ENCODE data around the gene BARX1.

Gene BARX1

DNA sequence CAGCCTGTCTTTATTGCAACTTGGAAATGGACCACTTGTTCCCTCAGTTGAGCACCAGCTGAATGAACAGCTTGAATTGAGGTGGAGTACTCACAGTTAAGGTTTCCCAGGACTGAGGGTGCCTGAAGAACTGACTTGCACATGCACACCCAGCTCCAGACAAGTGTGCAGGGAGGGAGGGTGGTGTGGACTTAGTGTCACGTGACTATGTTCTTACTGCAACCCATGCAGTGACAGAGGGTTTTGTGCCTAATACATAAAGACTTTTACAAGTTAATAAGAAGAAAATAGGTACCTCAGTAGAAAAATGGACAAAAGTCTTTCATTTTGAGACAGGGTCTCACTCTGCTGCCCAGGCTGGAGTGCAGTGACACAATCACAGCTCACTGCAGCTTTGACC is 18.0 kb downstream of the BARX1 start:
- no peak for TF ChIP-seq POLR2A (IDR thresholded peaks at IDR 0.05; ENCODE audit: low read depth, low read length)
- FAIRE-seq, result no peak

DNA sequence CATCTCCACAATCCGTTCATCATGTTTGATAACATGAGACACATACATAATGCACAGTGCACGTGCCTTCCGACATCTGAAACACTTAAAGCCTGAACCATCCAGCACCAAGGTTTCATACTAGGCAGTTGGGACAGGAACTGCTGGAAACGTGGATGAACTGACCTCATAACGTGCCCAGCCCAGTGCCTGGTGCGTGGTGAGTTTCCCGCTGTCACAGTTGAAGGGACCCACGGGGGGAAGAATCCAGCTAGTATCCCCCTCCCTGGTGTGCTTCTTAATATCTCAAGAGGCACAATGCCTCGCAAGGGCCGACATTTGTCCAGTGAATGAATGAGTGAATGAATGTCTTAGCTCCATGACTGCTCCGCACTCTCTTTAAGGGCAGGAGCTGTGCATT is 23.2 kb downstream of the BARX1 start:
- no peak for FAIRE-seq
- TF ChIP-seq POLR2A (IDR thresholded peaks at IDR 0.05; ENCODE audit: low read depth, low read length), result no peak
- DNase-seq (ENCODE audit: insufficient read length, low spot score), result no peak

More for the DNA sequence above, 18.0 kb downstream of the BARX1 start:
- no peak for DNase-seq (ENCODE audit: insufficient read length, low spot score)

DNA sequence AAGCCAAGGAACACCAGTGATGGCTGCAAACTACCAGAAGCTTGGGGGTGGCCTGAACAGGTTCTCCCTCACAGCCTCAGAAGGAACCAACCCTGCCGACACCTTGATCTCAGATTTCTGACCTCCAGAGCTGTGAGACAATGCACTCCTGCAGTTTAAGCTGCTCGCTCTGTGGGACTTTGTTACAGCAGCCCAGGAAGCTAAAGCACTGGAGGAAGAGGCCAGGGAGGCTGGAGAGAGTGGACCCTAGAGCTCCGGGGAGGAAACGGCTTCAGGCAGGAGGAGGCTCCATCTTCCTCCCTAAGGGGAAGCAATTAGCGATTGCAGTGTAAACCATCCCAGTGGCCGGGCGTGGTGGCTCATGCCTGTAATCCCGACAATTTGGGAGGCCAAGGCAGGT is 25.1 kb downstream of the BARX1 start:
- TF ChIP-seq POLR2A (IDR thresholded peaks at IDR 0.05; ENCODE audit: low read depth, low read length), result no peak
- DNase-seq (ENCODE audit: insufficient read length, low spot score), result no peak
- FAIRE-seq, result no peak

DNA sequence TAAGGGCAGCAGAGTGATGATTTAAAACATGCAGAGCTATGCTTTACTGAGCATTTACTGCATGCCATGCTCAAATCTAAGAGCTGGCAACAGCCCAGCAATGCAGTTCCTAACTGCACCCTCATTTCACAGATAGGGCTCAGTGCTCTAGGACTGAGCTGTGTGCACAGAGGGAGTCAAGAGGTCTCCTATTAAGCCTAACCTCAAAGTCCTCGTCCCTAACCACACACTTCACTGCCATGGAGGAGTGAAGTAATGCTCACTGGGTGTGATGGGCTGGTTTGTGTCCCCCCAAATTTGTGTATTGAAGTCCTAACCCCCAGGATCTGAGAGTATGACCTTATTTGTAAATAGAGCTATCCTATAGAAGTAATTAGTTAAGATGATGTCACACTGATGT is 25.9 kb downstream of the BARX1 start:
- DNase-seq (ENCODE audit: insufficient read length, low spot score) (no peak), FAIRE-seq (no peak)
- no peak for TF ChIP-seq POLR2A (IDR thresholded peaks at IDR 0.05; ENCODE audit: low read depth, low read length)

DNA sequence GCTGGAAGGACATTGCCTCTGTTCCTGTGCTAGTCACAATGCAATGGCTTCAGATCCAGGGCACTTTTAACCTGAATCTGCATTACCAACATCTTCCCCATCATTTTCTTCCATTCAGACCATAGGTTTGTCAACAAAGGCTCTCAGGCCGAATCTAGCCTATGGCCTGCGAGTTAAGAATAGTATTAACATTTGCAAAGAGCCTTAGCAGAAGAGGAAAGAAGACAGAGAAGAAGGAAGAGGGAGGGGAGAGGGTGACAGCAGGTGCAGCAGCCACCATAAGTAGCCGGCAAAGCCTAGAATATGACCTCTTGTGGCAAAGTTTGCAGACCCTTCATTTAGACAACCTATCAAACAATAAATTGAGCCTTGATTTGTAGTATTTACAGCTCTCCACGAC is 32.6 kb downstream of the BARX1 start:
- no peak for TF ChIP-seq POLR2A (IDR thresholded peaks at IDR 0.05; ENCODE audit: low read depth, low read length)
- no peak for FAIRE-seq
- DNase-seq (ENCODE audit: insufficient read length, low spot score), result no peak

DNA sequence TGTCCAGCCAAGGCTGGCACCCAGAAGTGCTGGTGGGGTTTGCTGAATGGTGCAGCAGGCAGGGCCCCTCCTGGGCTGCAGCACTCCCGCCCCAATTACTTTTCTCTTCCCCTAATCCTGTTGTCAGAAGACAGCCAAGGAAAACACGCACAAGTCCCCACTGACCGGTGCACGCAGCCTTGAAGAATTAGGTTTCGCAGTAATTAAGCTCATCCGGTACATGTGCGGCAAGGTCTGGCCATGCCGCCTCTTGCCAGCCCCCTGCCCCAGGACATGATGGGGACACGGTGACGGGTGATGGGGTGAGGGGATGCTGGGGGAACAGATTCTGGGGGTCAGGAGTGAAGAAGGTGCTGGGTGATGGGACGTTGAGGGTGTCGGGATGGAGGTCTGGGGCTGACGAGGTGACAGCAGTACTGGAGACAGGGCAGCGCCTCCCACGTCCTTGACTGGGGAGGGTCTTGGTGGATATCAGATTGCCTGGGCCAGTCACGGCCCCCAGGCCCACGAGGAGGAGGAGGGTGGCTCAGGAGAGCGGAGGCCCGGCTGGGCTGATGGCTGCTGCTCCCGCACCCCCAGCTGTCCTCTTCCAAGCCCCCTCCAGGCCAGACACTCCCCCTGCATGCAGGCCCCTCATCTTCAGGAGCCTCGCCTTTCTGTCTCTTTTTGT is 34.9 kb downstream of the BARX1 start:
- FAIRE-seq (no peak), DNase-seq (ENCODE audit: insufficient read length, low spot score) (no peak)
- no peak for TF ChIP-seq POLR2A (IDR thresholded peaks at IDR 0.05; ENCODE audit: low read depth, low read length)

DNA sequence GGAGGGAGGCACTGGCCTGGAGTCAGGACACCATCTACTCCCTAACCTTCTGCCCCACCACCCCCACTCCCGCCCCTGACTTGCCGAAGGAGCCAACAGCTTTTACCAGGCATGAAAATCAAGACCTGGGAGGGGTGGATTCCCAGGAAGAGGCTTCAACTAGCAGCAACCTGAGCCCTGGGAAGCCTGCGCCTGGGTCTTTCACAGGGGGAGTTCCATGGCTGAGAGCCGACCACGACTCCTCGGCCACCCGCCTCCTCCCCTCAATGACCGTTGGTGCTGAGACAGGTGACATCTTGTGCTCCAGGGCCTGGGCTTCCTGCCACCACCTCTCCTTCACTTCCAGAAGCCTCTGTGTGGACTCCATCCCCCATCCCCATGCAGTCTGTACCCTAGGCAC is 37.1 kb downstream of the BARX1 start:
- no peak for FAIRE-seq
- TF ChIP-seq POLR2A (IDR thresholded peaks at IDR 0.05; ENCODE audit: low read depth, low read length), result no peak
- no peak for DNase-seq (ENCODE audit: insufficient read length, low spot score)

DNA sequence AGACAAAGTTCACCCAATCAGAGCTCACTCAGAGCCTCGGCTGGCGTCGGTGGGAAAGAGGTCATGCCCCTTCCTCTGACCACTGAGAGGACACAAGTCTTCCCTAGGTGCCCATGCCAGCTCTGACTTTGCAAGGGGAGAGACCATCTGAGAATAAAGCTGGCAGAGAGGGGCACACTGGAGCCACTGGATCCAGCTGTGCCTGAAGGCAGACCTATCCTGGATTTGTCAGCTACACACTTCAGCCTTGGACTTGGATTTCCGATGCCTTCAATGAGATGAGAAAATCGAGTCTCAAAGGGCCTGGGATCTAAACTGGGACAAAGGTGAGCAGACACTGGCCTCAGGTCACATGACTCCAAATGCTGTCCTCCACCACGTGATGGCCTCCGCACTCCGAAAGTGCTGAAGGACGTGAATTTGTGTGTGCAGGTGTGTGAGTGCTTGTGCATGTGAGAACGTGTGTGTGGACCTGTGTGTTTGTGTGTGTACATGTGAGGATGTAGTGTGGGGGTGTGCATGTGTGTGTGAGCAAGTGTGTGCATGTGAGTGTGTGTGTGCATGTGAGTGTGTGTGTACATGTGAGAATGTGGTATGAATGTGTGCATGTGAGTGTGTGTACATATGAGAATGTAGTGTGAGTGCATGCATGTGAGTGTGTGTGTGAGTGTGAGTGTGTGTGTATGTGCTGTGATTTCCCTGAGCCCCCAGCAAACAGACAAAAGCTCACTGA is 37.9 kb downstream of the BARX1 start:
- FAIRE-seq (no peak), DNase-seq (ENCODE audit: insufficient read length, low spot score) (no peak)
- no peak for TF ChIP-seq POLR2A (IDR thresholded peaks at IDR 0.05; ENCODE audit: low read depth, low read length)

DNA sequence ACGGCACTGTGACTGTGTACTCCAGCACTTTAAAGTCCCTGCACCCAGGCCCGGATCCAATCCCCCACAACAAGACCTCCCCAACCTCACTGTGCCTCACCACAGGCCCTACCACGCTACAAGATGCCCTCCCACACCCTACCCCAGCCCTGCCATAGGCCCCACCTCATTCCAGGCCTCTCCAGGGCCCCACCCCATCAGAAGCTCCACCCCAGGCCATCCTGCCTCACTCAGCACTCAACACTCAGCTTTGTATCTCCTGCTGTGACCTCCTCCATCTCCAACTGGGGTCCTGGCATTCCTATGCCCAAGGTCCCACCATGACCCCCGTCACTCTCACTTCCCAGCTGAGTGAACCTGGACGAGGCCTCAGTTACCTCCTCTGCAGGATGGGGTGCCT is 38.8 kb downstream of the BARX1 start:
- TF ChIP-seq POLR2A (IDR thresholded peaks at IDR 0.05; ENCODE audit: low read depth, low read length), result no peak
- FAIRE-seq (no peak), DNase-seq (ENCODE audit: insufficient read length, low spot score) (no peak)

DNA sequence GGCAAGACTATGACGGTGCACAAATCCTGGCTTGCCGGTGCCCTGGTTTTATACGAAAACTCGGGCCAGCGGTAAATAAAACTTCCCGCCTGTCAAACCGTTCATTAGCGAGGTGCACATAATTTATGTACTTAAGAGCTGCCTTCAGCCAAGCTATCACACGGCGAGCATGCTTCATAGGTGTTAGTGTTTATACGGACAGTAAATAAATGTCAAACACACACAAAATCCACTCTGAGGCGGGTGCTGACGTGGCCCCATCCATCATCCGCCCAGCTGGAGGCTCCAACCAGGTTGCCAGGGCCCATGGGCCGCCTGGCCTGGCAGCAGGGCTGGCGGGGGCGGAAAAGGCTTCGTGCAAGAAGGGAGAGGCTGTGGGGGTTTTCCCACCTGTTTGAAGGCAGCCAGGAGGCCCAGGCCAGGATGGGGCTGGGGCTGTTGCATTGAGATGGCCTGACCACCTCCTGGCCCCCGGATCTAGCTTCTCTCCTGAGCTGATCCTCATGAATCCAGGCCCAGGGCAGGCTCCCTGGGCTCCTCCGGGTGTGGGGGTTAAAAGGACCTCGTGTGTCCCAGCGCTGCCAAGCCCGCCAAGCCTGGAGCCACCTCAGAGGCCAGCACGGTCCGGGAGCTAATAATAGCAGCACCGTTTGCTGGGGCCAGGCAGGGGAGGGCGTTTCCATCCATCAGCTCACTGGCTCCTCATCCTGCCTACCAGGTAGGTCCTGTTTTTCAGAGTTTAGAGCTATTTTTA is 43.2 kb downstream of the BARX1 start:
- DNase-seq (ENCODE audit: insufficient read length, low spot score) (peak; percentile 47), FAIRE-seq (no peak)

DNA sequence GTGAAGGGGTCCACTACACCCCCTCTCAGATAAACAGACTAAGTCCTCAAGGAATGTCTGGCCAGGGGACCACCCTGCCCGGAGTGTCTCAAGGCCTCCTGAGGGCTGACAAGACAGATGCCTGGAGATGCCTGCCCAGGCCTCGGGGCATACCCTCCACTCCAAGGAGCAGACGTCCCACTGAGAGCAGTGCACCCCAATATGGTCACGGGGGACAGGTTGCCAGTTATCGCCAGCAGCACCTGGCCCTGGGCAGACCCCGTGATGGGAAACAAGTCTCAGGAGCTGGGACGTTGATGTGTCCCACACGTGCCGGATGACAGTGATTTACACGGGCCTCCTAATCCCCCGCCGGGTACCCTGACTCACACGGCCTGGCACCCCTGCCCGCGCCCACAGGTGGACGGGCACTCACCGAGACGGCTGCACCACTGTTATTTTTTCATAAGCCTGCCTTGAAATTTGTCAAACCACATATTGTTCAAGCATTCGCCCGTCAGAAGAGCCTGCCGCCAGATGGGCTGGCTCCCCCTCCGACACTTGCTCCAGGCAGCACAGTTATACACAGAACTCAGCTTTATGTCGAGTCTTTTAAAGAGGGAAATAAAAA is 43.9 kb downstream of the BARX1 start:
- DNase-seq (ENCODE audit: insufficient read length, low spot score) (no peak), FAIRE-seq (no peak)
- no peak for TF ChIP-seq POLR2A (IDR thresholded peaks at IDR 0.05; ENCODE audit: low read depth, low read length)

More for the DNA sequence above, 43.2 kb downstream of the BARX1 start:
- TF ChIP-seq POLR2A (IDR thresholded peaks at IDR 0.05; ENCODE audit: low read depth, low read length), result no peak

DNA sequence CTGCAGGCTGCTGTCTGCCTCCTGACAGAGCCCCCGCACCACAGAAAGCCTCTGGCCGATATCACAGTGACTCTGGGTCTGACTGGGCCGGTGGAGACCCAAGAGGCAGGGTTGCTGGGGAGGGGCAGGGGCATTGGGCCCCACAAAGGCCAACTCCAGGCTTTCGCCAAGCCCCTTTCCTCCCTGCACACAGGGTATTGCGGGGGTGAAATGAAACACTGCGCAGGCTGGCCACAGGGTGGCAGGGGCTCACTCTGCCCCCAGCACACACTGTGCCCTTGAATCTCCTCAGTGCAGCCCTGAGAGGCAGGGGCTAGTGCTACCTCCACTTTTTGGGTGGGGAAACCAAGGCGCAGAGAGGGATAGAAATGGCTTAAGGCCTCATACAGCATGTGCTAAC is 44.6 kb downstream of the BARX1 start:
- FAIRE-seq (no peak), DNase-seq (ENCODE audit: insufficient read length, low spot score) (no peak)

DNA sequence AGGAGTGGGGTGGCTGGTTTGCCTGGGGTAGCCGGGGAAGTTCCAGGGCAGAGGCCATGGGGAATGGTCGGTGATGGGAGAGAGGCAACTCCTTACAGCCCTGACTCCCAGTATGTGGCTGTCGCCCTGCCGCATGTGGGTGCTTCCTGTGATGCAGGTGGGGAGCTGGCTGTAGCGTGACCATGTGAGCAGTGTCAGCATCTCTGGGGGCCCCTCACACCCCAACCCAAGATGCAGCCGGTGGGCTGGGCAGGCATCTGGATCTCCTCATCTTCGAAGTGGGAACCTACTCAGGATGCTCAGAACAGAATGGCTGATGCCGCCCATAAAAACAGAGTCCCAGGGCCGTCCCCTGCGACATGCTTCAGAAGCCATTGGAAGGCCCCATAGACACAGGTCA is 45.0 kb downstream of the BARX1 start:
- no peak for FAIRE-seq
- no peak for TF ChIP-seq POLR2A (IDR thresholded peaks at IDR 0.05; ENCODE audit: low read depth, low read length)

More for the DNA sequence above, 44.6 kb downstream of the BARX1 start:
- no peak for TF ChIP-seq POLR2A (IDR thresholded peaks at IDR 0.05; ENCODE audit: low read depth, low read length)

DNA sequence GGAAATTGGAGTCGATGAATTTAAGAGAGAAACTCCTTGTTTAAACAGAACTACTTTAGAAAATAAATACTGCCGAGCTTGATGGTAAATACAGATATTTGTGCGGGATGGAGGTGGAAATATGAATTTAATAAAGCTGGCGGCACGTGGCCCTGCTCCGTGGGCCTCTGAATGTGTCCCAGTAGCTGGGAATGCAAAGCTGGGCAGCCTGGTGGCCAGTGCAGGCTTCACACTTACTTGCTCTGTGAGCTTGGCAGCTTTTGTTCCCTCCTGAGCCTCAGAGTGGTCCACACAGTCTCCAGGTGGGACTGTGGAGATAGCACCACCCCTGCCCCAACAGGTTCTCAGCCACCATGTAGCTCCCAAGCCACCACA is 45.9 kb downstream of the BARX1 start:
- DNase-seq (ENCODE audit: insufficient read length, low spot score), result no peak
- FAIRE-seq, result no peak
- TF ChIP-seq POLR2A (IDR thresholded peaks at IDR 0.05; ENCODE audit: low read depth, low read length), result no peak

More for the DNA sequence above, 45.0 kb downstream of the BARX1 start:
- no peak for DNase-seq (ENCODE audit: insufficient read length, low spot score)

All from H54 (cell line).